Lung (tissue), 12 donors: Measurements from ENCODE around the gene DHX8. TPM values are rescaled to one million over a fixed set of nuclear protein-coding genes. Genes with fewer than 3 reads are reported as not detected.

Experiments
- ATAC-seq: fragments of 200-7000 bp; cut with Tn5 transposase; one replicate; pipeline ENCODE4 v1.9.1; 2020; ENCODE audit warnings: moderate number of reproducible peaks; ENCODE audit not compliant: insufficient read depth, low FRiP score
- DNase-seq, 3 donors: peaks; one replicate each; pipeline ENCODE4 v3.0.0-alpha.2; 2013 to 2017
- H3K27ac ChIP-seq, 2 donors: one replicate each; pipeline ENCODE4 v1.5.1; 2013; ENCODE audit warnings: mild to moderate bottlenecking in 2 of 2, moderate library complexity in 2 of 2, control low read depth in 1 of 2, inconsistent platforms in 1 of 2, low read depth in 1 of 2, low read length in 1 of 2
- H3K27me3 ChIP-seq, 3 donors: one replicate each; pipeline ENCODE4 v1.5.1; 2013; ENCODE audit warnings: low read length in 2 of 3; ENCODE audit not compliant: control insufficient read depth in 3 of 3, insufficient read depth in 3 of 3
- H3K36me3 ChIP-seq, 4 donors: one replicate each; pipeline ENCODE4 v1.5.1; 2013; ENCODE audit warnings: low read length in 4 of 4, mild to moderate bottlenecking in 1 of 4, moderate library complexity in 1 of 4; ENCODE audit not compliant: control insufficient read depth in 4 of 4, insufficient read depth in 4 of 4
- H3K4me1 ChIP-seq, 5 donors: one replicate each; pipeline ENCODE4 v1.5.1; 2013; ENCODE audit warnings: low read length in 5 of 5, mild to moderate bottlenecking in 2 of 5, moderate library complexity in 1 of 5; ENCODE audit not compliant: control insufficient read depth in 5 of 5, insufficient read depth in 5 of 5
- H3K4me3 ChIP-seq: one replicate; pipeline ENCODE4 v1.5.1; 2013; ENCODE audit warnings: mild to moderate bottlenecking, control low read depth, moderate library complexity
- H3K9ac ChIP-seq, 2 donors: one replicate each; pipeline ENCODE4 v1.5.1; 2013; ENCODE audit warnings: low read length in 2 of 2, control low read depth in 1 of 2; ENCODE audit not compliant: insufficient read depth in 1 of 2
- H3K9me3 ChIP-seq, 4 donors: one replicate each; pipeline ENCODE4 v1.5.1; 2013; ENCODE audit warnings: low read length in 3 of 4, mild to moderate bottlenecking in 1 of 4, moderate library complexity in 1 of 4; ENCODE audit not compliant: control insufficient read depth in 4 of 4, insufficient read depth in 3 of 4
- WGBS, 2 donors: extraction: QIAGEN DNeasy Blood & Tissue Kit; methylation state at CpG; one replicate each; pipeline ENCODE4 v1.1.7; 2013; 5-methylcytosine and 5-hydroxymethylcytosine counted together
- polyA plus RNA-seq, 2 donors: library from polyadenylated mRNA; stranded (reverse); fragments of 200-250 nt; gene quantifications; one replicate each; pipeline ENCODE4 v1.2.1, GENCODE V29; 2013
- total RNA-seq, 2 donors: library from RNA; depleted of rRNA in 1 of 2; stranded (reverse); fragments of >200 nt in 1 of 2; gene quantifications; one replicate each; pipeline ENCODE4 v1.2.1, GENCODE V29; 2014 to 2021
- TF ChIP-seq, protein P1 (sequence below): IDR thresholded peaks from 2 replicates; pipeline ENCODE4 v1.5.1; 2012; ENCODE audit warnings: mild to moderate bottlenecking; ENCODE audit errors: control extremely low read depth, extremely low read depth
- donor health status: control.
- donor health status: control.
- donor health status: Bipolar disorder and iron deficiency.
- donor health status: healthy.
- donor health status: DM: yes; HTN: yes; CAD: no.

Gene DHX8
- total and polyA plus RNA-seq, 4 donors = 24.7 to 45.1 (median 38.2) TPM

DNA sequence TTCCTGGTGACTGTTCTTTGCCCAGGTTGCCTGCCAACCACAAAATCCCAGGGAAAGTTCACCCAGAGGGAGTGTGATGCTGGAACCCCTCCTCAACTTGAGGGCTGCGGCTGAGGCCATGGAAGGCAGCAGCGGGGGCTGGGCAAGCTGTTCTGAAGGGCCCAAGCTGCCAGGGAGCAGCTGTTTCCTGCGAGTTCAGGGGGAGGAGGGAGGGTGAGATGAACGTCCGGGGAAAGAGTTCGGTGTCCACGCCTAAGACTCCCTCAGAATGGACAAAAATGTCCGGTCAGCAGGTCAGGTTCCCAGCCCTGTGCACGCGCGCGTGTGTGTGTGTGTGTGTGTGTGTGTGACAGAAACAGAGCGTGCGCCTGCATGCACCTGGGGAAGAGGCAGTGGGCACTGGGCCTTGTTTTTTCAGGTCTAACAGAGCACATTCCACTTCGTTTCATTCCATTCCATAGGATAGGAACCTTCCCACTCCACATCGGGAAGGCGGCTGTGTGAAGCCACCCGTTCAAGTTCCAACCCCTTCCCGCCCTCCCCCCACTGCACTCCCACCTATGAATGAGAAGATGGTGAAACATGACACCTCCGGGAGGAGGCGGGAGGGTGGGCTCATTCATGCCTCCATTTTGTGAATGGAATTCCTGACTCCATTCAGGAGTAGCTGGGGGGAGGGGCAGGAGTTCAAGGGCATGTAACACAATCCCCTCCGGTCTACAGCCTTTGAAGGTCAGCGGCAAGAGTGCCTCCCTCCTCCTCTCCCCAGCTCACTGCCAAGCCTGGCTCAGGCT lies 46.7 kb downstream of the DHX8 start:
- TF ChIP-seq, protein P1, sequence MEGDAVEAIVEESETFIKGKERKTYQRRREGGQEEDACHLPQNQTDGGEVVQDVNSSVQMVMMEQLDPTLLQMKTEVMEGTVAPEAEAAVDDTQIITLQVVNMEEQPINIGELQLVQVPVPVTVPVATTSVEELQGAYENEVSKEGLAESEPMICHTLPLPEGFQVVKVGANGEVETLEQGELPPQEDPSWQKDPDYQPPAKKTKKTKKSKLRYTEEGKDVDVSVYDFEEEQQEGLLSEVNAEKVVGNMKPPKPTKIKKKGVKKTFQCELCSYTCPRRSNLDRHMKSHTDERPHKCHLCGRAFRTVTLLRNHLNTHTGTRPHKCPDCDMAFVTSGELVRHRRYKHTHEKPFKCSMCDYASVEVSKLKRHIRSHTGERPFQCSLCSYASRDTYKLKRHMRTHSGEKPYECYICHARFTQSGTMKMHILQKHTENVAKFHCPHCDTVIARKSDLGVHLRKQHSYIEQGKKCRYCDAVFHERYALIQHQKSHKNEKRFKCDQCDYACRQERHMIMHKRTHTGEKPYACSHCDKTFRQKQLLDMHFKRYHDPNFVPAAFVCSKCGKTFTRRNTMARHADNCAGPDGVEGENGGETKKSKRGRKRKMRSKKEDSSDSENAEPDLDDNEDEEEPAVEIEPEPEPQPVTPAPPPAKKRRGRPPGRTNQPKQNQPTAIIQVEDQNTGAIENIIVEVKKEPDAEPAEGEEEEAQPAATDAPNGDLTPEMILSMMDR = no peak
- H3K4me3 ChIP-seq = no peak overlapping the region
- H3K27ac ChIP-seq = peak overlapping the region; percentile 0 to 65
- H3K36me3 ChIP-seq = peaks cover 0 to 20% (median 5%) of the 10 kb centered on the region in 4 donors
- 17 to 34% methylated on average over 23 of the region's 23 CpGs for WGBS, 2 donors
- H3K4me1 ChIP-seq = peaks cover 8 to 22% (median 13%) of the 10 kb centered on the region in 5 donors
- ATAC-seq = peak; percentile 46
- no peaks in the 10 kb centered on the region for H3K9me3 ChIP-seq
- peak overlapping the region in 1 of 2 donors; percentile 70 for H3K9ac ChIP-seq
- DNase-seq = peak; percentile 97 to 98 (median 97)
- H3K27me3 ChIP-seq = no peaks in the 10 kb centered on the region

DNA sequence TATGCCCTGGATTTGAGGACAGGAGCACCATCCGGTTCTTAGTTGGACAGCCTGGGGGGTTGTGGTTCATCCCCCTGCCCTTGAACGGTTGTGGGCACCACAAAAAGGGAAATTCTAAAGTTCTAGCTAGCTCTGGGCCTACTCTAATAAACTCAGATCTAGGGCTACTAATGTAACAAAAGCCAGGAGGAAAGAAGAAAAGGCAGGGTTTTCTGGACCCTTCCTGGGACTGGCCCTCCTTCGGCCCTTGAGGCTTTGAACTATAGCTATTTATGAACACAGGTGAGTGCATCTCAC lies 47.3 kb downstream of the DHX8 start:
- H3K9me3 ChIP-seq = no peaks in the 10 kb centered on the region
- ATAC-seq (no peak), DNase-seq (no peak)
- TF ChIP-seq, protein P1 = no peak
- H3K4me1 ChIP-seq = peaks cover 8 to 22% (median 13%) of the 10 kb centered on the region in 5 donors
- no peaks in the 10 kb centered on the region for H3K27me3 ChIP-seq
- H3K36me3 ChIP-seq = peaks cover 0 to 15% (median 2%) of the 10 kb centered on the region in 4 donors
- 40 to 47% methylated on average over 3 of the region's 3 CpGs for WGBS, 2 donors
- no peak overlapping the region for H3K4me3 ChIP-seq
- H3K9ac ChIP-seq = peak overlapping the region in 1 of 2 donors; percentile 70
- H3K27ac ChIP-seq = peak overlapping the region; percentile 0 to 65

DNA sequence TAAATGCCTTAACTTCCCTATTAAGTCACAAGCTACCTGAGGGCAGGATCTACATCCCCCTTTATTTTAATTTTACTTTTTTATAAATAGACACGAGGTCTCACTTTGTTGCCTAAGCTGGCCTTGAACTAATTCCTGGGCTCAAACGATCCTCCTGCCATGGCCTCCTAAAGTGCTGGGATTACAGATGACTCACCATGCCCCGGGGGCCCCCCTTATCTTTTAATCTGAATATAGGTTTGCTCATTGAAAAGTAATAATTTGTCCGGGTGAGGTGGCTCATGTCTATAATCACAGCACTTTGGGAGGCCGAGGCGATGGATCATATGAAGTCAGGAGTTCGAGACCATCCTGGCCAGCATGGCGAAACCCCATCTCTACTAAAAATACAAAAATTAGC lies 48.2 kb downstream of the DHX8 start:
- TF ChIP-seq, protein P1 = no peak
- no peak overlapping the region for H3K4me3 ChIP-seq
- 86 to 92% methylated on average over 8 of the region's 8 CpGs for WGBS, 2 donors
- no peaks in the 10 kb centered on the region for H3K9me3 ChIP-seq
- peaks cover 0 to 7% (median 0%) of the 10 kb centered on the region in 4 donors for H3K36me3 ChIP-seq
- no peak overlapping the region for H3K27ac ChIP-seq
- no peaks in the 10 kb centered on the region for H3K27me3 ChIP-seq
- DNase-seq = no peak
- no peak overlapping the region for H3K9ac ChIP-seq
- ATAC-seq = no peak
- H3K4me1 ChIP-seq = peaks cover 8 to 22% (median 13%) of the 10 kb centered on the region in 5 donors
